NCI-H2171 (cell line): ENCODE results near the gene SCG5.
A peak's percentile ranks its signal among the peaks of the same experiment; 100 is the strongest.

Experiments
- DNase-seq: peaks from one replicate; lab custom pipeline; 2025; lab: John Stamatoyannopoulos, UW

The SCG5 gene

DNA sequence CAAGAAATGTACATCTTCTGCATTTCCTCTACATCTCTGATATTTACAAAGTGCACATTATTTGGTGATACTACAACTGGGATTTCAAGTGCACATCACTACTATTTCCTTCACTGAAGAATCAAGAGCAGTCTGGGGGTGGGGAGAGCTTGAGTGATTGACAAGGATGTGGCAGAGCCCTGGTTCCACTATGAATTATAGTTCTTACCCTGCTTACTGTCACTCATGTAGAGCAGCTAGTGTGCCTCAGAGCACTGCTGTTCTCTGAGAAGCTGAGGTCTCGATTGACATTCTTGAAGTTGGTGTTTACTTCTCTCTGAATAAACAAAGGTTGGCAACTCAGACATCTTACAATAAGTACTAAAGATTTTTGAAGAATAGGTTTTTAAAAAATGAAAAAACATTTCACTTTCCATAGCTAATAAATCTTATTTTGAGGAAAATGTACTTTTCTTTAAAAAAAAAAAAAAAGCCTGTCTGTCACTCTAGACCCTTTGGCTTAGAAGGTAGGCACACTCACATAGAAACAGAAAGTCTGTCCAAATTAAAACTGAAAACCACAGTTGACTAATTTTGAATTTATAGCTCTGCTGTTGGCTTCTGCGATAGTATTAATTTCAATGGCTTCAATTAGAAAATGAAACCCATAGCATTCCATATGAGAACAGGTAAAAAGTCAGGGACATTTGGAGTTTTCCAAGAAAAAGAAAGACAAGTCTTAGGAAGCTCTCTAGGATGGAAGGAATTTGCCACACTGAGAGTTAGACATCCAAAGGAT, 81.8 kb downstream of the SCG5 start:
- DNase-seq, result no peak

DNA sequence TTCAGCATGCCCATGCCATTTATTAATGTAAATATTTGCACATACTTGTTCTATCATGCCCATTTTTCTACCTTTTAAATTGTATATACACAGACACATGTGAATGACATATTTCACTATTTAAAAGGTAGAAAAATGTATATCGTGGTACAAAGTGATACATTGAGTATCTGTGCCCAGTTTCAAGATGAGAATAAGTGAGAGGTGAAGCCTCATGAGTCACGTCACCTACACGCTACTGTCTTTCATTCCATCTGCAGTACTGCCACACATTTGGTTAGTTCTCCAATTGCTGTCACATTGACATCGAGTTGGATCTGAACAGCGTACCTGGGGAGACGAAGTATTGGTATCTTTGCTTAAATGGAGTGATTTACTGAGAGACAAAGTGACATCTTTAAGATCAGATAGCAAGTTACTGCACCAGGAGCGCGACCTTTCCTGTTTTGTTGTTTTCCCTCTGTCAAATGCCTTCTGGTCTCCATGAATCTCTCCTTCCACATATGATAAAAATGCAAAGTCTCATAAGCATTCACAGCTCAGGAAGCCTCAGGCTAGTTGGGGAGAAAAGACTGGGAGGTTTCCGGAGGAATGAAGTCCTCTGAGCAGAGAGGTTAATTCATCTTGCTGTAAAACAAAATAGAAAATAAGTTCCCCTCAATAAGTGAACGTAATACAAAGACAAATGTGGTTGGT, 88.3 kb downstream of the SCG5 start:
- no peak for DNase-seq

DNA sequence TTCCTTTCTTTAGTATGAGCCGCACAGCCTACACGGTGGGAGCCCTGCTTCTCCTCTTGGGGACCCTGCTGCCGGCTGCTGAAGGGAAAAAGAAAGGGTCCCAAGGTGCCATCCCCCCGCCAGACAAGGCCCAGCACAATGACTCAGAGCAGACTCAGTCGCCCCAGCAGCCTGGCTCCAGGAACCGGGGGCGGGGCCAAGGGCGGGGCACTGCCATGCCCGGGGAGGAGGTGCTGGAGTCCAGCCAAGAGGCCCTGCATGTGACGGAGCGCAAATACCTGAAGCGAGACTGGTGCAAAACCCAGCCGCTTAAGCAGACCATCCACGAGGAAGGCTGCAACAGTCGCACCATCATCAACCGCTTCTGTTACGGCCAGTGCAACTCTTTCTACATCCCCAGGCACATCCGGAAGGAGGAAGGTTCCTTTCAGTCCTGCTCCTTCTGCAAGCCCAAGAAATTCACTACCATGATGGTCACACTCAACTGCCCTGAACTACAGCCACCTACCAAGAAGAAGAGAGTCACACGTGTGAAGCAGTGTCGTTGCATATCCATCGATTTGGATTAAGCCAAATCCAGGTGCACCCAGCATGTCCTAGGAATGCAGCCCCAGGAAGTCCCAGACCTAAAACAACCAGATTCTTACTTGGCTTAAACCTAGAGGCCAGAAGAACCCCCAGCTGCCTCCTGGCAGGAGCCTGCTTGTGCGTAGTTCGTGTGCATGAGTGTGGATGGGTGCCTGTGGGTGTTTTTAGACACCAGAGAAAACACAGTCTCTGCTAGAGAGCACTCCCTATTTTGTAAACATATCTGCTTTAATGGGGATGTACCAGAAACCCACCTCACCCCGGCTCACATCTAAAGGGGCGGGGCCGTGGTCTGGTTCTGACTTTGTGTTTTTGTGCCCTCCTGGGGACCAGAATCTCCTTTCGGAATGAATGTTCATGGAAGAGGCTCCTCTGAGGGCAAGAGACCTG, 89.5 kb downstream of the SCG5 start:
- DNase-seq, result peak; percentile 32

DNA sequence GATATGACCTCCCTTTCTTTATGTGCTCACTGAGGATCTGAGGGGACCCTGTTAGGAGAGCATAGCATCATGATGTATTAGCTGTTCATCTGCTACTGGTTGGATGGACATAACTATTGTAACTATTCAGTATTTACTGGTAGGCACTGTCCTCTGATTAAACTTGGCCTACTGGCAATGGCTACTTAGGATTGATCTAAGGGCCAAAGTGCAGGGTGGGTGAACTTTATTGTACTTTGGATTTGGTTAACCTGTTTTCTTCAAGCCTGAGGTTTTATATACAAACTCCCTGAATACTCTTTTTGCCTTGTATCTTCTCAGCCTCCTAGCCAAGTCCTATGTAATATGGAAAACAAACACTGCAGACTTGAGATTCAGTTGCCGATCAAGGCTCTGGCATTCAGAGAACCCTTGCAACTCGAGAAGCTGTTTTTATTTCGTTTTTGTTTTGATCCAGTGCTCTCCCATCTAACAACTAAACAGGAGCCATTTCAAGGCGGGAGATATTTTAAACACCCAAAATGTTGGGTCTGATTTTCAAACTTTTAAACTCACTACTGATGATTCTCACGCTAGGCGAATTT, 91.2 kb downstream of the SCG5 start:
- DNase-seq, result no peak

DNA sequence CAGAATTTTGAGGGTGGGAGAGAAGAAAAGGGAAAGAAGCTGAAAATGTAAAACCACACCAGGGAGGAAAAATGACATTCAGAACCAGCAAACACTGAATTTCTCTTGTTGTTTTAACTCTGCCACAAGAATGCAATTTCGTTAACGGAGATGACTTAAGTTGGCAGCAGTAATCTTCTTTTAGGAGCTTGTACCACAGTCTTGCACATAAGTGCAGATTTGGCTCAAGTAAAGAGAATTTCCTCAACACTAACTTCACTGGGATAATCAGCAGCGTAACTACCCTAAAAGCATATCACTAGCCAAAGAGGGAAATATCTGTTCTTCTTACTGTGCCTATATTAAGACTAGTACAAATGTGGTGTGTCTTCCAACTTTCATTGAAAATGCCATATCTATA, 91.8 kb downstream of the SCG5 start:
- DNase-seq, result no peak

DNA sequence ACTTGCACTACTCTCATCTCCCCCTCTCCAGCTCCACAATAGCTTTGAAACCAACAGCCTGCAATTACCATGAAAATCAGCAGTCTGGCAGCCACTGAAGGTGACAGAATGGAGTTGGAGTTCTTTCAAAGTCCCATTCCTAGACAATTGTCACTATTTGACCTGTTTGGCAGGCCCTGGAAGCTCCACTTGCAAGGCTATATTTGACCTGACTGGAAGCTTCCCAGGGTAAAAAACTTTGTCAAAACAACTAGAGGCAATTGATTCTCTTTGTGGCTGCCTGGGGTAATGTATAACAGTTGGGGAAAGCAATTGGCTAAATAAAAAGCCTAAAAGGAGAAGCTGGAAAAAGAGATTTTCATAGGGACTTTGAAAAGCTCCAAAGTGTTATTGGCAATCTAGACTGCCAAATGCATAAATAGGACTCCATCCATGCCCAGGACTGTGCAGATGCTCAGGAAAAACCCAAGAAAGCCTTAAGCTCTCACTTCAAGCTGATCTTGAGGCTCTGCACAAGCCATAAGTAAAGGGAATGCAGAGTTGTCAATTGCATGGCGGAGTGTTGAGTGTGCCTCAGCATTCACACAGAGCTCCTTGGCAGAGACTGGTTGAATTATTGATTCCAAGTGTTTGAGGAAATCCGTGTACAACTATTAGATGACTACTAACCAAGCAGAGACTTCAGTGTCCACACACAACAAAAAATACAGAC, 94.6 kb downstream of the SCG5 start:
- no peak for DNase-seq

DNA sequence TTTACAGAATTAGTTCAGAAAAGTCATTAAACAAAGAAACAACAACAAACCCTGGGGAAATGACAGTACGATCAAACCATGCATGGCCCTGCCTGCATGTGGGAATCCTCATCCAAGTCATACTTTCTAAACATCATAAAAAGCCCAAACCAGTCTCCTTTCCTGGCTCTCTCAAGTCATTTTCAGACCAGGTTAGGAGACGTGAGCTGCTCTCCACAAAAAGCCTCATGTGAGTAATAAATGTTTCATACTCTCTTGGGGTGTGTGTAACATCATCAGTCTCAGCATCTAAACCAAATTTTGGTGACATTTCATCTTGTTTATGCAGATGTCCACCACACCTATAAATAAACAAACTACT, 95.2 kb downstream of the SCG5 start:
- DNase-seq, result no peak

DNA sequence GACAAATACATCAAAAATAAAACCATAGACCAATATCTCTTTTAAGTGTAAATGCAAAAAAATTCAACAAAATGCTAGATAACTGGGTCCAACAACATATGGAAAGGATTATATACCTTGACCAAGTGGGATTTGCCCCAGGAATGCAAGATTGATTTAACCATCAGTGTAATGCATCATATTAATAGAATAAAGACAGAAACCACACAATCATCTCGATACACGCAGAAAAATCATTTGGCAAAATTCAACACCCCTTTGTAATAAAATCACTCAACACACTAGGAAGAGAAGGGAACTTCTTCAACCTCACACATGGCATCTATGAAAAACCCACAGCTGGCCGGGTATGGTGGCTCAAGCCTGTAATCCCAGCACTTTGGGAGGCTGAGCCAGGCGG, 95.8 kb downstream of the SCG5 start:
- no peak for DNase-seq

DNA sequence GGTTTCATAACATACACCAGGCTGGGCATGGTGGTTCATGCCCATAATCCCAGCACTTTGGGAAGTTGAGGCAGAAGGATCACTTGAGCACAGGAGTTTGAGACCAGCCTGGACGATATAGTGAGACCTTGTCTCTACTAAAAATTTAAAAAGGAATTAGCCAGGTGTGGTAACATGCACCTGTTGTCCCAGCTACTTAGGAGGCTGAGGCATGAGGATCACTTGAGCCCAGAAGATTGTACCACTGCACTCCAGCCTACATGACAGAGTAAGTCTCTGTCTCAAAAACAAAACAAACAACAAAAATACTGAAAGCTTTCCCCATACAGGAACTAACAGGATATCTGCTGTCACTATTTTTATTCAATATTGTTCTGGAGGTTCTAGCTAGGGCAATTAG, 97.2 kb downstream of the SCG5 start:
- no peak for DNase-seq

DNA sequence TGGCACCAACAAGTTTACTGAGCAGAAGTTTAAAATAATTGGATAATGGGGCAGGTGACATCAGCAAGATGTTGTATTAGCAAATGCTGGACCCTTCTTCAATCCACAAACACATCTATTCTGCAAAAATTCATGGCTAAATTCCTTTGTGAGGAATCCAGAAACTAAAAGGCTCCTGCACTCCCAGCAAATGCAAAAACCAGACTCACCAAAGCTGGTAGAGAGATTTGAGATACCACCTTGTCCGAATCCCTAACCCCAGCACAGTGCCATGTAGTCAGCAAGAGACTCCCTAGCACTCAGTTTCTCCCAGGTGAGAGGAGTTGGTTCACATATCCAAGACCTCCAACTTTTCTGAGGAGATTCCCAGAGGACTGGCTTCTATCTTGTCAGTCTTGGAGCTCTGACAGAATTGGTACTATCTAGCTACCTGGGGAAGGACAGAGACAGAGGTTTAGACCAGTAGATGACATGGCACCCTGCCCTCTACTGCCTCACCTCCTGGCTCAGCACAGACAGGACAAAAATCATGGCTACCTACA, 98.1 kb downstream of the SCG5 start:
- DNase-seq, result no peak

DNA sequence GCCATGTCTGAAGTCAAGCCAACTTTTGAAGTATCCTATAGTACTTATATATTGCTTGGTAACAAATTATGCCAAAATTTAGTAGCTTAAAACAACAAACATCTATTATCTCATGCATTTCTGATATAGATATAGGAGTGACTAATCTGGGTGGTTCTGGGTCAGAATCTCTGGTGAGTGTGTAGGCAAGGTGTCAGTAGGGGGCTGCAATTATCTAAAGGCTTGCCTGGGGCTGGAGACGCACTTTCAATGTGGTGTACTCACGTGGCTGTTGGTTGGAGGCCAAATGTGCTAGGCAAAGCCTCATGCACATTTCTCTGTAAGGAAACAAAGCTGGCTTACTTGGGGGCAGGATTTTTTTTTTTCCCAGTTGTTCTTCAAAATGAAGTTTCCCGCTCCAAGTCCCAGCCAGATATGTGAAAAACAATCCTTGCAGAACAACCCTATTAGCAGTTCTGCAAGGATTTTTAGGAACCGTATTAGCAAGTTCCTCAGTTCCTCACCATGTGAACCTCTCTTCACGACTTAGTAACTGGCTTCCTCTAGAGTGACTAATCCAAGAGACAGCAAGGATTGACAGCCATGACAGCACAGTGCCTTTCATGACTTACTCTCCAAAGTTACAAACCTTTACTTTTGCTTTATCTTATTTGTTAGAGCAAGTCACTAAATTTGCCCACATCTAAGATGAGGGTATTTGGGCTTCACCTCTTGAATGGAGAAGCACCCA, 102.1 kb downstream of the SCG5 start:
- DNase-seq, result no peak

DNA sequence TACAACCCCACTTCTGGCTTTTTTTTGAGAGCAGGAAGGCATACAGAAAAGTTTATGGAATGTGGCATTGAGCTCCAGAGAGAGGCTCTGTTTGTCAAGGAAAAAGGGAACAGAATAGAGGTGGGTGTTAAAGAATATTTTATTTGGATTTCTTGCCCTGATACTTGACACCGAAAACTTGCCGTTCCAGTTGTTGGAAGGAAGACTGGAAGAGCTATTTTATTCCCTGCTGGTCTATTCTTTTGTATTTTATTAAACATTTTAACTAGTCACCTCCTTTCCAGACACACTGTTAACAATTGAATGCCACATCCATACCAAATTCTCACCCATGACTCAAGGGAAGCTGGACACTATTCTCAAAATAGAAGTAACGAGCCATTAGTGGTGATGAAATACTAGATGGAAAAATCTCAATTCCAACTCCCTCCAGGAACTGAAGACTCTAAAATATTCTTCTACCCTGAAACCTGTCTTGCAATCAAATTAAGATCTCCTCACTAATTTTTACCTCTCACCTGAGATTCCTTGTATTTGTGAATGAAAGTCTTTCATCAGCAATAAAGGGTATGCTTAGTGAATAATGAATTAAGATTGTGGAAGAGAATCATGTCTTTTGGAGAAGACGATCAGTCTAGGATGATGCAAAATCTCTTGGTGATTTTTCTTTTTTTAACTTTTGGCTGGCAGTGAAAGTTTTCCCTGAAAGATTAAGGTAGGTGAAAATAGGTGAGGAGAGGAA, 104.8 kb downstream of the SCG5 start:
- DNase-seq, result no peak
